HepG2 (cell line): ENCODE measurements around the gene RBSN. TPM values are rescaled to one million over a fixed set of nuclear protein-coding genes. Genes with fewer than 3 reads are reported as not detected.

ENCODE experiments used
- ATAC-seq: fragments of 200-7000 bp; cut with Tn5 transposase; 3 replicates; pipeline ENCODE4 v1.9.1; 2020; ENCODE audit warnings: mild to moderate bottlenecking, moderate library complexity
- BruUV-seq: library from RNA; stranded (reverse); fragments of 400-500 nt; replicated peaks from 2 replicates; lab custom pipeline; 2021; lab: Mats Ljungman, UMichigan
- CTCF ChIA-PET: fragments of 300-600 bp; formaldehyde crosslinking; extraction: SDS; loops from one replicate; lab custom pipeline; 2021; ENCODE audit warnings: low total read pairs, inconsistent platforms, low intra/inter-chr PET ratio; lab: Yijun Ruan, JAX
- POLR2A ChIA-PET: fragments of 350-600 bp; sonication (Branson Sonifier 250); formaldehyde crosslinking; loops from one replicate; lab custom pipeline; 2020; ENCODE audit warnings: antibody characterized with exemption, inconsistent platforms; lab: Yijun Ruan, JAX
- DNase-seq: peaks from one replicate; pipeline ENCODE4 v3.0.0-alpha.2; 2015; ENCODE audit warnings: low spot score
- FAIRE-seq: peaks from 3 replicates; lab custom pipeline; 2011; peaks lifted over from hg19 to GRCh38; lab: Jason Lieb, UNC
- H2AFZ ChIP-seq: one replicate; pipeline ENCODE4 v1.6.1; 2011; ENCODE audit warnings: low read length, inconsistent platforms
- H3K27ac ChIP-seq: fragments of 300-600 bp; 3 replicates; pipeline ENCODE4 v1.8.0; 2011; ENCODE audit warnings: mixed run types, mild to moderate bottlenecking, mixed read lengths, low read length, inconsistent platforms; ENCODE audit not compliant: insufficient read depth; ENCODE audit errors: extremely low read length
- H3K27me3 ChIP-seq, 2 experiments: fragments of 200-600 bp in 1 of 2; 2 replicates in 1 of 2; 3 replicates in 1 of 2; pipeline versions ENCODE4 v1.6.0 to v1.8.0; 2011; ENCODE audit warnings: low read length in 2 of 2, mild to moderate bottlenecking in 2 of 2, moderate library complexity in 2 of 2, inconsistent platforms in 1 of 2; ENCODE audit not compliant: insufficient read depth in 2 of 2, control insufficient read depth in 1 of 2
- H3K36me3 ChIP-seq, 2 experiments: fragments of 200-600 bp in 1 of 2; replicated peaks in 1 of 2; 2 replicates in 1 of 2; 3 replicates in 1 of 2; pipeline versions ENCODE4 v1.5.1 to v1.8.0; 2011; ENCODE audit warnings: low read length in 2 of 2, inconsistent platforms in 1 of 2; ENCODE audit not compliant: insufficient read depth in 2 of 2, control insufficient read depth in 1 of 2
- H3K4me1 ChIP-seq: 2 replicates; pipeline ENCODE4 v1.5.1; 2012; ENCODE audit warnings: low read length, inconsistent platforms; ENCODE audit not compliant: insufficient read depth
- H3K4me2 ChIP-seq: 2 replicates; pipeline ENCODE4 v1.6.0; 2011; ENCODE audit warnings: low read depth, low read length, inconsistent platforms
- H3K4me3 ChIP-seq, 3 experiments: fragments of 200-600 bp in 1 of 3; sonication (generic), shearing (Covaris generic) in 1 of 3; replicated peaks in 1 of 3; 2 replicates each; pipeline ENCODE4 v1.5.1; 2011 to 2016; ENCODE audit warnings: low read length in 3 of 3, inconsistent platforms in 2 of 3, low read depth in 2 of 3, mild to moderate bottlenecking in 2 of 3, control low read depth in 1 of 3, mixed read lengths in 1 of 3; ENCODE audit not compliant: insufficient read depth in 1 of 3
- H3K79me2 ChIP-seq: one replicate; pipeline ENCODE4 v1.6.1; 2011; ENCODE audit warnings: low read length, inconsistent platforms; ENCODE audit not compliant: insufficient read depth
- H3K9ac ChIP-seq: 2 replicates; pipeline ENCODE4 v1.6.0; 2011; ENCODE audit warnings: mild to moderate bottlenecking, low read depth, low read length, inconsistent platforms; ENCODE audit not compliant: insufficient read depth
- H3K9me3 ChIP-seq: 2 replicates; pipeline ENCODE4 v1.5.1; 2012; ENCODE audit warnings: mild to moderate bottlenecking, low read length
- H4K20me1 ChIP-seq: 2 replicates; pipeline ENCODE4 v1.6.0; 2011; ENCODE audit warnings: inconsistent platforms, mild to moderate bottlenecking, low read length, moderate library complexity; ENCODE audit not compliant: insufficient read depth
- ARID4A ChIP-seq: sonication (generic); formaldehyde crosslinking; IDR thresholded peaks from 2 replicates; pipeline ENCODE4 v1.5.0; 2020; ENCODE audit warnings: mild to moderate bottlenecking, missing genetic modification reagents, borderline replicate concordance
- MAFK ChIP-seq, 2 experiments: IDR thresholded peaks in 1 of 2; conservative IDR thresholded peaks in 1 of 2; 2 replicates each; pipeline ENCODE4 v1.6.1; 2011; ENCODE audit warnings: improper control_type of control experiment in 2 of 2, low read length in 2 of 2
- ZNF34 ChIP-seq: sonication (generic); formaldehyde crosslinking; IDR thresholded peaks from 2 replicates; pipeline ENCODE4 v1.4.0; 2020; ENCODE audit warnings: mild to moderate bottlenecking, missing genetic modification reagents, borderline replicate concordance
- ZNF547 ChIP-seq: sonication (generic); formaldehyde crosslinking; IDR thresholded peaks from 2 replicates; pipeline ENCODE4 v1.5.1; 2020; ENCODE audit warnings: mild to moderate bottlenecking, missing genetic modification reagents
- WGBS: methylation state at CpG from one replicate; pipeline ENCODE4 v1.1.6; 2017; ENCODE audit warnings: low lambda C conversion rate; 5-methylcytosine and 5-hydroxymethylcytosine counted together
- in situ Hi-C: cut with HindIII; loops from 2 replicates; pipeline ENCODE4 v1.10.0; 2017; ENCODE audit warnings: low pct_unique_long_range_greater_than_20kb; ENCODE audit not compliant: extremely low pct_ligation_motif_present
- intact Hi-C: fragments of 100-400 bp; cut with micrococcal nuclease; formaldehyde crosslinking; loops from one replicate; pipeline ENCODE4 v1.10.0; 2022; ENCODE audit not compliant: unreplicated experiment
- polyA plus RNA-seq, 8 experiments: library from polyadenylated mRNA; depleted of rRNA in 3 of 8; stranded (reverse) in 7 of 8; unstranded in 1 of 8; fragments of >200 nt; fragmentation: Illumina TruSeq in 4 of 8; extraction: Trizol in 4 of 8; gene quantifications; 2 replicates each; pipeline versions ENCODE4 v1.2.1 to v1.2.3, GENCODE V29; 2011 to 2016; ENCODE audit warnings: low read depth in 4 of 8, missing spikeins in 1 of 8, mixed read lengths in 1 of 8; ENCODE audit not compliant: insufficient read depth in 1 of 8
- total RNA-seq, 5 experiments: library from RNA; depleted of rRNA; stranded (reverse); fragments of >200 nt; fragmentation: Illumina TruSeq; extraction: Trizol; gene quantifications; 2 replicates each; pipeline ENCODE4 v1.2.3, GENCODE V29; 2016; ENCODE audit warnings: low read depth in 1 of 5

Gene RBSN
- total and polyA plus RNA-seq, 2 of the 13 experiments (the other 11 are each of a cell fraction or from before 2014, with no cell fraction given) = 7.9 to 11.8 TPM

GRCh38 chr3:15107075-15107947 is 8.4 kb upstream of the RBSN start (continued):
- no peak for TF ChIP-seq ZNF34 (CRISPR knock-in tag)

- Histone ChIP-seq H2AFZ (no peak overlapping the region), H4K20me1 (no peaks in the 10 kb centered on the region), H3K9me3 (no peaks in the 10 kb centered on the region), H3K4me2 (peak overlapping the region; percentile 56; the same call in 1 of the 2 replicates), H3K9ac (no peak overlapping the region), H3K4me1 (peaks cover 54% of the 10 kb centered on the region), H3K27ac (no peak overlapping the region), H3K27me3 (peaks cover 0 to 1% of the 10 kb centered on the region in 2 experiments; a peak in 2 of 5 replicates), H3K36me3 (no peaks in the 10 kb centered on the region), H3K4me3 (0 out of 6 replicates have a peak overlapping the region, but pooled peaks of 1 of the 3 experiments have one; percentile 18), H3K79me2 (peaks cover 10% of the 10 kb centered on the region)
- FAIRE-seq (no peak), DNase-seq (no peak), ATAC-seq (no peak)
- CTCF ChIA-PET = no interaction called here
- BruUV-seq = no TSS peak
- in situ Hi-C loops (loop anchor here (10.0 kb wide), 1 partner anchor 302 kb away; no protein-coding TSS in a partner anchor), intact Hi-C loops (no loop called here)
- TF ChIP-seq ARID4A (CRISPR knock-in tag) = 0 out of 2 replicates have a peak, but pooled peaks have one; percentile 6
- TF ChIP-seq MAFK (conservative IDR thresholded peaks at IDR 0.05 in 1 of 2, IDR thresholded peaks at IDR 0.05 in 1 of 2; ENCODE audit: low read length in 2 of 2) = peak in 1 of 2 experiments; percentile 42; a peak in 2 of 4 replicates
- TF ChIP-seq ZNF547 (CRISPR knock-in tag) = no peak
- WGBS = 32% methylated on average over 3 of the region's 3 CpGs
- POLR2A ChIA-PET = no interaction called here
Measured at GRCh38 chr3:15102836-15103235, 3.9 kb upstream of the RBSN start.
